Measurements from ENCODE around the gene STX16.
"Not testable (repeated sequence)": the region's sequence is repeated elsewhere in the genome, so short reads cannot be mapped to it uniquely, and the experiment has no call there.

Gene STX16

GRCh38 chr20:58719971-58720371, 68.9 kb downstream of the STX16 start:
- in situ Hi-C loops (cut with MboI; ENCODE audit: low sequenced_read_pairs) = no loop called here

GRCh38 chr20:58720890-58721289, 69.8 kb downstream of the STX16 start:
- in situ Hi-C loops (cut with MboI; ENCODE audit: low sequenced_read_pairs) = no loop called here

- in situ Hi-C loops (cut with MboI; ENCODE audit: low sequenced_read_pairs) = no loop called here
Measured at GRCh38 chr20:58721951-58722778, 71.1 kb downstream of the STX16 start.

- in situ Hi-C loops (cut with MboI; ENCODE audit: low sequenced_read_pairs) = no loop called here
Measured at GRCh38 chr20:58722877-58723627, 72.0 kb downstream of the STX16 start.

GRCh38 chr20:58723628-58723984, 72.5 kb downstream of the STX16 start:
- in situ Hi-C loops (cut with MboI; ENCODE audit: low sequenced_read_pairs) = no loop called here

GRCh38 chr20:58726156-58726555, 75.1 kb downstream of the STX16 start:
- in situ Hi-C loops (cut with MboI; ENCODE audit: low sequenced_read_pairs) = not testable (repeated sequence)

Data from HL-60/S4 treated with phorbol 12-myristate 13-acetate at 8.2 ng/mL for 4 days and 3 days (cell line).